CD14-positive monocyte (primary cell): ENCODE results near the gene SLC27A6. TPM values are rescaled to one million over a fixed set of nuclear protein-coding genes. Genes with fewer than 3 reads are reported as not detected.

Source experiments
- DNase-seq, 3 donors: peaks; one replicate each; pipeline ENCODE4 v3.0.0-alpha.2; 2011 to 2022
- H2AFZ ChIP-seq: 2 replicates; pipeline ENCODE4 v1.6.0; 2012; ENCODE audit warnings: mild to moderate bottlenecking, low read depth, low read length, inconsistent platforms; ENCODE audit not compliant: insufficient read depth, poor library complexity, severe bottlenecking
- H3K27ac ChIP-seq, 2 donors: 1 replicate in 1 of 2; 2 replicates in 1 of 2; pipeline ENCODE4 v1.5.1; 2012 to 2013; ENCODE audit warnings: low read length in 2 of 2, control low read depth in 1 of 2, inconsistent platforms in 1 of 2, low read depth in 1 of 2, mild to moderate bottlenecking in 1 of 2
- H3K27me3 ChIP-seq, 2 donors: one replicate each; pipeline versions ENCODE4 v1.6.0 to v1.6.1; 2011 to 2013; ENCODE audit warnings: low read length in 2 of 2; ENCODE audit not compliant: control insufficient read depth in 2 of 2, insufficient read depth in 2 of 2
- H3K36me3 ChIP-seq, 2 donors: replicated peaks in 1 of 2; 1 replicate in 1 of 2; 2 replicates in 1 of 2; pipeline versions ENCODE4 v1.5.1 to v1.6.1; 2012 to 2013; ENCODE audit warnings: low read length in 2 of 2, control low read depth in 1 of 2, inconsistent platforms in 1 of 2, mild to moderate bottlenecking in 1 of 2; ENCODE audit not compliant: insufficient read depth in 2 of 2, control insufficient read depth in 1 of 2
- H3K4me1 ChIP-seq, 2 donors: 1 replicate in 1 of 2; 2 replicates in 1 of 2; pipeline versions ENCODE4 v1.5.1 to v1.6.1; 2012 to 2013; ENCODE audit warnings: low read length in 2 of 2, control low read depth in 1 of 2, inconsistent platforms in 1 of 2, mild to moderate bottlenecking in 1 of 2, moderate library complexity in 1 of 2; ENCODE audit not compliant: insufficient read depth in 2 of 2, control insufficient read depth in 1 of 2
- H3K4me2 ChIP-seq: replicated peaks from 2 replicates; pipeline ENCODE3; 2012; ENCODE audit warnings: low read length, moderate library complexity, mild to moderate bottlenecking; ENCODE audit not compliant: poor library complexity, severe bottlenecking; ENCODE audit errors: extremely low read depth
- H3K4me3 ChIP-seq, 3 experiments: fragments of 200-600 bp in 1 of 3; sonication (generic) in 1 of 3; replicated peaks in 1 of 3; 1 replicate in 2 of 3; 2 replicates in 1 of 3; pipeline ENCODE4 v1.5.1; 2011 to 2013; ENCODE audit warnings: low read length in 3 of 3, mild to moderate bottlenecking in 3 of 3, control low read depth in 2 of 3, low read depth in 2 of 3, inconsistent platforms in 1 of 3, moderate library complexity in 1 of 3
- H3K79me2 ChIP-seq: 2 replicates; pipeline ENCODE4 v1.6.0; 2012; ENCODE audit warnings: mild to moderate bottlenecking, control low read depth, inconsistent platforms, low read length, moderate library complexity; ENCODE audit not compliant: insufficient read depth
- H3K9ac ChIP-seq: 2 replicates; pipeline ENCODE4 v1.6.0; 2017; ENCODE audit warnings: low read length, mild to moderate bottlenecking; ENCODE audit not compliant: insufficient read depth, poor library complexity, severe bottlenecking
- H3K9me3 ChIP-seq, 2 donors: replicated peaks in 1 of 2; 1 replicate in 1 of 2; 2 replicates in 1 of 2; pipeline versions ENCODE4 v1.5.1 to v1.6.1; 2012 to 2013; ENCODE audit warnings: low read length in 2 of 2, control low read depth in 1 of 2; ENCODE audit not compliant: control insufficient read depth in 1 of 2, insufficient read depth in 1 of 2
- H4K20me1 ChIP-seq: 2 replicates; pipeline ENCODE4 v1.6.0; 2012; ENCODE audit warnings: mild to moderate bottlenecking, low read length, control low read depth, moderate library complexity; ENCODE audit not compliant: insufficient read depth
- H3K27ac Mint-ChIP-seq, 7 donors: one replicate each; pipeline ENCODE4 v1.8.0; 2020; ENCODE audit warnings: mild to moderate bottlenecking in 7 of 7, mixed read lengths in 7 of 7, moderate library complexity in 6 of 7, inconsistent platforms in 2 of 7
- H3K27me3 Mint-ChIP-seq, 3 donors: one replicate each; pipeline ENCODE4 v1.8.0; 2021 to 2022; ENCODE audit warnings: low read depth in 3 of 3, mild to moderate bottlenecking in 3 of 3, mixed read lengths in 3 of 3, moderate library complexity in 3 of 3, inconsistent platforms in 1 of 3
- H3K36me3 Mint-ChIP-seq, 2 donors: one replicate each; pipeline ENCODE4 v1.8.0; 2020; ENCODE audit warnings: mixed read lengths in 2 of 2, inconsistent platforms in 1 of 2, mild to moderate bottlenecking in 1 of 2
- H3K4me1 Mint-ChIP-seq: one replicate; pipeline ENCODE4 v1.8.0; 2020; ENCODE audit warnings: mild to moderate bottlenecking, mixed read lengths
- H3K4me3 Mint-ChIP-seq, 2 donors: one replicate each; pipeline ENCODE4 v1.8.0; 2020; ENCODE audit warnings: mild to moderate bottlenecking in 2 of 2, mixed read lengths in 2 of 2, moderate library complexity in 1 of 2
- H3K9me3 Mint-ChIP-seq, 7 donors: one replicate each; pipeline ENCODE4 v1.8.0; 2020 to 2022; ENCODE audit warnings: mixed read lengths in 7 of 7, mild to moderate bottlenecking in 6 of 7, moderate library complexity in 6 of 7, inconsistent platforms in 2 of 7
- WGBS: methylation state at CpG from one replicate; pipeline ENCODE4 v1.1.5; 2013; ENCODE audit warnings: missing lambda C conversion rate; ENCODE audit not compliant: insufficient coverage; 5-methylcytosine and 5-hydroxymethylcytosine counted together
- intact Hi-C, 2 donors: fragments of 100-400 bp; cut with micrococcal nuclease; formaldehyde crosslinking; loops; one replicate each; pipeline versions ENCODE4 v1.15.0 to v1.15.1; 2023
- polyA plus RNA-seq, 3 donors: library from polyadenylated mRNA; depleted of rRNA in 1 of 3; unstranded in 2 of 3; stranded (reverse) in 1 of 3; fragments of 300-500 nt in 2 of 3; fragments of >200 nt in 1 of 3; fragmentation: Illumina TruSeq in 2 of 3; gene quantifications; 1 replicate in 2 of 3; 2 replicates in 1 of 3; pipeline ENCODE4 v1.2.3, GENCODE V29; 2012 to 2021
- TF ChIP-seq, protein P1 (sequence below): fragments of 200-600 bp; IDR thresholded peaks from one replicate; pipeline ENCODE4 v1.8.0; 2022; ENCODE audit warnings: antibody characterized with exemption, mild to moderate bottlenecking

Gene SLC27A6
- polyA plus RNA-seq, 3 donors, result not detected

DNA sequence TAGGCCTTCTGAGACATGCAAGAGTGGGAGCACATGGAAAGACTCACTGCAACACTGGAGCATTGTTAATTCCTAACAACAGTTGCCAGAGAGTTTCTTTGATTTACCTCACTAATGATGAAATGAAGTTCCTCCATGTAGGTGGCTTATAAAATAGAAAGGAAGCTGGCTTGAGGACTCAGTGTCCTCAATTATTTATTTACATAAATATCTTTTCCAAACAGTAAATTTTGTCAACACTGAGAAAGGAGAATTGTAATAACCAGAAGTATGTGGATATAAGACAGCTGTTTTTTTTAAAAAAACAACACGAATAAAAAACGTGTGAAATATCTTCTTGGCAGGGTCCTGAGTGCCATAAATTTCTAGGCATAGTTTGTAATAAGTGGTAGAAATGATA is 9.1 kb upstream of the SLC27A6 start:
- Histone ChIP-seq H3K27me3 (no peaks in the 10 kb centered on the region), H4K20me1 (no peaks in the 10 kb centered on the region), H3K36me3 (no peaks in the 10 kb centered on the region), H3K4me2 (no peak overlapping the region), H3K4me1 (no peaks in the 10 kb centered on the region), H3K4me3 (no peak overlapping the region), H3K27ac (no peak overlapping the region), H2AFZ (no peak overlapping the region), H3K9ac (no peak overlapping the region), H3K9me3 (no peaks in the 10 kb centered on the region), H3K79me2 (no peaks in the 10 kb centered on the region)
- WGBS, result no CpG with 5 or more reads among the region's 2 CpGs
- intact Hi-C loops, result no loop called here
- TF ChIP-seq, protein P1, sequence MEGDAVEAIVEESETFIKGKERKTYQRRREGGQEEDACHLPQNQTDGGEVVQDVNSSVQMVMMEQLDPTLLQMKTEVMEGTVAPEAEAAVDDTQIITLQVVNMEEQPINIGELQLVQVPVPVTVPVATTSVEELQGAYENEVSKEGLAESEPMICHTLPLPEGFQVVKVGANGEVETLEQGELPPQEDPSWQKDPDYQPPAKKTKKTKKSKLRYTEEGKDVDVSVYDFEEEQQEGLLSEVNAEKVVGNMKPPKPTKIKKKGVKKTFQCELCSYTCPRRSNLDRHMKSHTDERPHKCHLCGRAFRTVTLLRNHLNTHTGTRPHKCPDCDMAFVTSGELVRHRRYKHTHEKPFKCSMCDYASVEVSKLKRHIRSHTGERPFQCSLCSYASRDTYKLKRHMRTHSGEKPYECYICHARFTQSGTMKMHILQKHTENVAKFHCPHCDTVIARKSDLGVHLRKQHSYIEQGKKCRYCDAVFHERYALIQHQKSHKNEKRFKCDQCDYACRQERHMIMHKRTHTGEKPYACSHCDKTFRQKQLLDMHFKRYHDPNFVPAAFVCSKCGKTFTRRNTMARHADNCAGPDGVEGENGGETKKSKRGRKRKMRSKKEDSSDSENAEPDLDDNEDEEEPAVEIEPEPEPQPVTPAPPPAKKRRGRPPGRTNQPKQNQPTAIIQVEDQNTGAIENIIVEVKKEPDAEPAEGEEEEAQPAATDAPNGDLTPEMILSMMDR, result no peak
- H3K9me3 Mint-ChIP-seq, result peaks cover 2 to 14% (median 10%) of the 10 kb centered on the region in 7 donors
- no peaks in the 10 kb centered on the region for H3K4me1 Mint-ChIP-seq
- H3K36me3 Mint-ChIP-seq, result no peaks in the 10 kb centered on the region
- no peak overlapping the region for H3K27ac Mint-ChIP-seq
- H3K4me3 Mint-ChIP-seq, result no peak overlapping the region
- DNase-seq, result no peak
- H3K27me3 Mint-ChIP-seq, result peaks cover 0 to 3% (median 0%) of the 10 kb centered on the region in 3 donors

DNA sequence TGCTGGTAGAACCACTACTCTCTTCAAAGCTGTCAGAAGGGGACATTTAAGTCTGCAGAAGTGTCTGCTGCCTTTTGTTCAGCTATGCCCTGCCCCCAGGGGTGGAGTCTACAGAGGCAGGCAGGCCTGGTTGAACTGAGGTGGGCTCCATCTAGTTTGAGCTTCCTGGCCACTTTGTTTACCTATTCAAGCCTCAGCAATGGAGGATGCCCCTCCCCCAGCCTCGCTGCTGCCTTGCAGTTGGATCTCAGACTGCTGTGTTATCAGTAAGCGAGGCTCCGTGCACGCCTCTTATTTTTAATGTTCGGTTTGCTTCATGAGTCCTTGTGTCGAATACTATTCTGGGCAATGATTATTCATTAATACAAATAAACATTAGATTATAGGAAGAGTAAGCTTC is 3.1 kb upstream of the SLC27A6 start:
- H3K27me3 Mint-ChIP-seq, result peaks cover 18 to 30% (median 26%) of the 10 kb centered on the region in 3 donors
- no peak overlapping the region for H3K27ac Mint-ChIP-seq
- Histone ChIP-seq H3K9me3 (peaks cover 0 to 4% of the 10 kb centered on the region in 2 donors), H3K27ac (no peak overlapping the region), H3K4me1 (no peaks in the 10 kb centered on the region), H3K9ac (no peak overlapping the region), H2AFZ (no peak overlapping the region), H3K36me3 (no peaks in the 10 kb centered on the region), H3K4me2 (no peak overlapping the region), H3K27me3 (peaks cover 4 to 32% of the 10 kb centered on the region in 2 donors), H3K4me3 (no peak overlapping the region), H4K20me1 (no peaks in the 10 kb centered on the region), H3K79me2 (no peaks in the 10 kb centered on the region)
- no peak overlapping the region for H3K4me3 Mint-ChIP-seq
- H3K36me3 Mint-ChIP-seq, result no peaks in the 10 kb centered on the region
- TF ChIP-seq, protein P1, result no peak
- H3K4me1 Mint-ChIP-seq, result peaks cover 2% of the 10 kb centered on the region
- WGBS, result 79% methylated on average over 2 of the region's 6 CpGs
- intact Hi-C loops, result no loop called here
- no peak for DNase-seq
- H3K9me3 Mint-ChIP-seq, result peaks cover 8 to 24% (median 10%) of the 10 kb centered on the region in 7 donors
